VCaP (cell line): ENCODE measurements around the gene BRINP2.

Source experiments
- H3K27ac ChIP-seq: fragments of 450-650 bp; 2 replicates; pipeline ENCODE4 v1.5.1; 2017
- CTCF ChIP-seq: fragments of 450-650 bp; conservative IDR thresholded peaks from 2 replicates; pipeline ENCODE4 v1.5.1; 2017; ENCODE audit warnings: mild to moderate bottlenecking, moderate library complexity

The BRINP2 gene

DNA sequence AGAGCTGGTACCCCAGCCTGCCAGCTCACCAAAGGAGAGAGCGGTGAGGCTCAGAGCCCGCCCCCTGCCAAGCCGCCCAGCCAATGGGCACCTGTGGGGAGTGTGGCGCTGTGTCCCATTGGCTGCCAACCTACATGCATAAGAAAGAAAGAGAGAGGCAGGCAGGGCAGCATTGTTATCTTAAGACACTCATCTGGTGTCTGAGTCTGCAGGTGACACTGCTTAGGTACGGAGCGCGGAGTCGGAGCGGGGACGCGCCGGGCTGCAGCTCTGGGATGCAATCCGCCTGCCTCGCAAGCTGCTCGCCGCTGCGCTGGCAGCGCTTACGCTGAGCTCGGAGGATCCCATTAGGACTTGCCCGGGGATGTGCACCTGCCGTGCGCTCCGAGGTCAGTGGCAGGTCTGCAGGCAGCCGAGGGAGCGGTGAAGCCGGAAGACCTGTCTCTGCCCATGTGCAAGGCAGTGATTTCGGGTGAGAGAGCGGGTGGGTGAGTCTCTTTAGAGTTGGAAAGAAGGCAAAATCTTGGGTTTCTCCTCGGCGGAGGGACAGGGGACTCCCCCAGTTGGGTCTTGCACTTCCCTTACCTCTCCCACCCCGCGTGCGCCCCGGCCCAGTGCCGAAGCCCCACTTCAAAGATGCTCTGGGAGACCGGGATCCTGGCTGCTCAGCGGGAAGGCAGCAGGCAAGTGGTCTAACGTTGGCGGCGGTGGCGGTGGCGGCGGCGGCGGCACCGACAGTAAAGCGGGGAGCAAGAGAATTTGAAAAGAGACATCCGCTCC is at the start of gene BRINP2:
Gene BRINP2, plus strand, starts transcription at position 203 of the 780 bp plus-strand sequence. CDS start 58,919 bp downstream, outside the sequence.
- peak within 1 kb of the TSS; percentile 13; the same call in 1 of the 2 replicates for H3K27ac ChIP-seq
- no peak for TF ChIP-seq CTCF

GRCh38 chr1:177122461-177123251 is 48.1 kb upstream of the BRINP2 start:
- no peak overlapping the region for H3K27ac ChIP-seq
- TF ChIP-seq CTCF = no peak

DNA sequence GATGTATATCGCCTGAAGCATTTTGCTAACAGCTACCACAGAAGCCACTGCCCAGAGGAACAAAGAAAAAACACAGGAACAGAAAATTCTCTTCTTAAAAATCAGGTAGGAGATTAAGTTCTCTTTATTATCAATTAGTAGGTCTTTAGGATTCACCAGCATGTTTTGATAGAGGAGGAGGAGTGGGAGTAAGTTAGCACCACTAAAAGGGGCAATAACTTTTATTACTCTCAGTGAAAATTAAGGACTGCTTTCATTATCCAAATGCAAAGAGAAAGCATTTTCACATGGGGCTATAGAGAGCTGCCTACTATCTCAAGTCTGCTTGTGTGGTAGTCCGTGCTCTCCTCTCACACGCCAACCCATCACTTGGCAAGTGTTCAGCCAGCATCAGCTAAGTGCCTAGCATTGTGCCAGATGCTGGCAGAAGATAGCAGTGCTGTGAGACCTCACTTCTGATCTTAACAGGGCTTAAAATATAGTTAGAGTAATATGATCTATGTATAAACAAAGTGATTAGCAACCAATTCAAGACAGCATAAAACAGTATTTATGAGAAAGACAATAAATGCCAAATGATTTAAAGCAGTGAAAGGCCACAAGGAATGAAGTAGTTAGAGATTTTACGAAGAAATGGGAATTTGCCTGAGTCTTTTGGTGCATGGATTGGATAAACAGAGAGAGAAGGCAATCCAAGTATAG is 46.0 kb upstream of the BRINP2 start:
- no peak for TF ChIP-seq CTCF
- no peak overlapping the region for H3K27ac ChIP-seq

DNA sequence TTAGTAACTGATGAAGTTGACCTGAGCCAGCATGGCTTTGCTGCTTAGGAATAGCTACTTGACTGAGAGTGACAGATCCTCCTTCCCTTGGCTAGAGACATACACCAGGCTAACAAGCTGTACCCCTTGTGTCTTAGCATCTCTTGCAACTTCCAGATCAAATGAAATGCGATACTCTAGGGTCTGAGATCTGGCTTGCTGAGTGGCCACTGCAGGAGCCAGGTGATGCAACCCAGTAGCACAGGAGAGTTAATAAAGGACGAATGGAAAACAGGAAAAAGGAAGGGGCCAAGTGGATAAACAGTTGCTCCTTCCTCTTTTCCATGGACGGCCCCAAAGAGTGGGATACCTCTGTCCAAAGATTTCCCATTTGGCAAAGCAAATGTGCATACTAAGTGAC is 44.5 kb upstream of the BRINP2 start:
- no peak for TF ChIP-seq CTCF
- H3K27ac ChIP-seq = no peak overlapping the region

DNA sequence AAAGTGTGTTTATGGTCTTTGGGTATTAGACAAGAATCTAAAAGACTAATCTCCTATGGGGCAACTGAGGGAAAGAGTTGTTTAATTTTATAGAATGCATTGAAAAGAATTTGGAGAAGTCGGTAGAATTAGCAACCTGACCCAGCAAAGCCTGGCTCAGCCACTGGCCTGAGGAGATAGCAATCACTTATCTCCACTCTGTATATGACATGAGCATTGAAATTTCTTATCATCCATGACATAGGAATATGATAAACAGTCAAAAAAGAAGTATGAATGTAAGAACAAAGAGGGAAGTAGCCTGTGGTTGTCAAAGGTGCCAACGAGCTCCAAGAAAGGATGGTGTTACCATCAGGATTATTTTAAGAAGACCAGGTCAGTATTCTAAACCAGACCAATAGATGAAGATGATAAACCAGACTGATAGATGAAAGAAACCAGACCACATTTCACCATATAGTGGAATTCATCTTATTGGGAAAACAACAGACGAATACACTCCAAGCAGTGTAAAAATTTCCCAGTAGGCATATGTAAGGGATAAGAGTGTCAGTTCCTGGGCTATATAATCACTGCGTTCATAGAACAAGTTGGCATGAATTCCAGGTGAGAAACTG is 42.0 kb upstream of the BRINP2 start:
- no peak overlapping the region for H3K27ac ChIP-seq
- no peak for TF ChIP-seq CTCF

DNA sequence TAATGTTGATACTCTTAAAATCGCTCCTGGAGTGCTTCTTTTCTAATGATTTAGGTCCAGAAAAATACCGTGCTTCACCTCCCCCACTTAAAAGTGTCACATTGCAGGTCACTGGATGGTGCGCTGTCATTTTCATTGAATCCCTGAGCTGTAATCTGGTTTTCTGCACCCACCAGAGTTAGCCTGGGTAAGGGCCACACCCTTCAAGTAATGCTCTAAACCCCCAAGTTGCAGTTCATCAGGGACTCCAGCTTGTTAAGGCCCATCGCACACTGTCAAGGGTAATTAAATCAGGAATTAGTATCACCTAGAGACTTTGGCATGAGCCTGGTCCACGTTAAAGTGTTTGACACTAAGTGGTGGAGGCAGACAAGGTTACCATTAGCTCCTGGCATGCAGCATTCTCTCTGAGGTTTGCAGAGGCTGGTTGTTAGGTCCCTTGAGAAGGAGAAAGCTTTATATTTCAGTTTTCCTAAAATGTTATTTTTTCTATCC is 40.3 kb upstream of the BRINP2 start:
- H3K27ac ChIP-seq = no peak overlapping the region
- no peak for TF ChIP-seq CTCF
